IMR-90 (cell line): Measurements from ENCODE around the gene PSTK. TPM values are rescaled to one million over a fixed set of nuclear protein-coding genes. Genes with fewer than 3 reads are reported as not detected.

Source experiments
- ATAC-seq: fragments of 200-7000 bp; cut with Tn5 transposase; 2 replicates; pipeline ENCODE4 v1.9.1; 2020; ENCODE audit warnings: low read depth, mild to moderate bottlenecking, moderate library complexity
- BruUV-seq: library from RNA; stranded (reverse); fragments of 400-500 nt; replicated peaks from 2 replicates; lab custom pipeline; 2021; lab: Mats Ljungman, UMichigan
- CTCF ChIA-PET: fragments of 300-600 bp; formaldehyde crosslinking; extraction: SDS; loops from one replicate; lab custom pipeline; 2021; ENCODE audit warnings: antibody characterized with exemption; lab: Yijun Ruan, JAX
- POLR2A ChIA-PET: fragments of 300-600 bp; sonication (Branson Sonifier 250); formaldehyde crosslinking; loops from one replicate; lab custom pipeline; 2022; ENCODE audit warnings: antibody characterized with exemption; ENCODE audit not compliant: unreplicated experiment; lab: Charles Lee
- DNase-seq: peaks from one replicate; pipeline ENCODE4 v3.0.0; 2013
- H2AFZ ChIP-seq: replicated peaks from 2 replicates; pipeline ENCODE3; 2013; ENCODE audit warnings: low read length, mild to moderate bottlenecking; ENCODE audit not compliant: poor library complexity
- H2AK5ac ChIP-seq: 2 replicates; pipeline ENCODE4 v1.6.1; 2013; ENCODE audit warnings: low read depth, low read length, inconsistent platforms
- H2AK9ac ChIP-seq: replicated peaks from 2 replicates; pipeline ENCODE3; 2013; ENCODE audit warnings: mild to moderate bottlenecking, low read depth, low read length, moderate library complexity; ENCODE audit not compliant: poor library complexity
- H2BK120ac ChIP-seq: 2 replicates; pipeline ENCODE4 v1.6.1; 2013; ENCODE audit warnings: low read depth, low read length, inconsistent platforms
- H2BK15ac ChIP-seq: 3 replicates; pipeline ENCODE4 v1.6.1; 2013; ENCODE audit warnings: low read depth, low read length, inconsistent platforms
- H2BK20ac ChIP-seq: 2 replicates; pipeline ENCODE4 v1.6.1; 2013; ENCODE audit warnings: low read depth, mild to moderate bottlenecking, inconsistent platforms, low read length, moderate library complexity
- H2BK5ac ChIP-seq: 2 replicates; pipeline ENCODE4 v1.6.1; 2013; ENCODE audit warnings: mild to moderate bottlenecking, low read depth, low read length, inconsistent platforms; ENCODE audit not compliant: poor library complexity, severe bottlenecking
- H3K14ac ChIP-seq: replicated peaks from 2 replicates; pipeline ENCODE4 v1.6.1; 2013; ENCODE audit warnings: low read depth, low read length, inconsistent platforms
- H3K18ac ChIP-seq: 2 replicates; pipeline ENCODE4 v1.6.1; 2013; ENCODE audit warnings: low read depth, low read length, control low read depth
- H3K23ac ChIP-seq: 2 replicates; pipeline ENCODE4 v1.6.1; 2013; ENCODE audit warnings: low read depth, low read length, inconsistent platforms
- H3K27ac ChIP-seq: 2 replicates; pipeline ENCODE4 v1.5.1; 2013; ENCODE audit warnings: mild to moderate bottlenecking, control low read depth, low read length; ENCODE audit not compliant: insufficient read depth
- H3K27me3 ChIP-seq: 2 replicates; pipeline ENCODE4 v1.6.1; 2013; ENCODE audit warnings: low read length; ENCODE audit not compliant: control insufficient read depth, insufficient read depth
- H3K36me3 ChIP-seq: 2 replicates; pipeline ENCODE4 v1.6.1; 2013; ENCODE audit warnings: low read length, mixed read lengths; ENCODE audit not compliant: control insufficient read depth, insufficient read depth
- H3K4ac ChIP-seq: 2 replicates; pipeline ENCODE4 v1.6.1; 2013; ENCODE audit warnings: low read depth, low read length, inconsistent platforms
- H3K4me1 ChIP-seq: 2 replicates; pipeline ENCODE4 v1.6.1; 2013; ENCODE audit warnings: low read length, mixed read lengths; ENCODE audit not compliant: control insufficient read depth, insufficient read depth
- H3K4me2 ChIP-seq: 2 replicates; pipeline ENCODE4 v1.6.1; 2013; ENCODE audit warnings: low read depth, mild to moderate bottlenecking, control low read depth, low read length, moderate library complexity
- H3K4me3 ChIP-seq: 2 replicates; pipeline ENCODE4 v1.5.1; 2013; ENCODE audit warnings: low read depth, mild to moderate bottlenecking, control low read depth, low read length, moderate library complexity; ENCODE audit not compliant: insufficient read depth
- H3K56ac ChIP-seq: 2 replicates; pipeline ENCODE4 v1.6.1; 2013; ENCODE audit warnings: low read length, inconsistent platforms; ENCODE audit not compliant: insufficient read depth; ENCODE audit errors: extremely low read depth
- H3K79me1 ChIP-seq, 2 experiments: 2 replicates each; pipeline ENCODE4 v1.6.1; 2013; ENCODE audit warnings: low read length in 2 of 2, inconsistent platforms in 1 of 2, low read depth in 1 of 2
- H3K9ac ChIP-seq: 2 replicates; pipeline ENCODE4 v1.6.1; 2013; ENCODE audit warnings: low read depth, low read length, control low read depth
- H3K9me1 ChIP-seq: 2 replicates; pipeline ENCODE4 v1.6.1; 2013; ENCODE audit warnings: low read length, inconsistent platforms; ENCODE audit not compliant: insufficient read depth
- H3K9me3 ChIP-seq: 2 replicates; pipeline ENCODE4 v1.6.1; 2013; ENCODE audit warnings: low read length; ENCODE audit not compliant: control insufficient read depth, insufficient read depth
- H4K20me1 ChIP-seq: 2 replicates; pipeline ENCODE4 v1.6.1; 2013; ENCODE audit warnings: low read length, inconsistent platforms; ENCODE audit not compliant: insufficient read depth
- H4K5ac ChIP-seq: 2 replicates; pipeline ENCODE4 v1.6.1; 2013; ENCODE audit warnings: mild to moderate bottlenecking, low read depth, low read length, control low read depth
- H4K8ac ChIP-seq, 2 experiments: 2 replicates each; pipeline ENCODE4 v1.6.1; 2013; ENCODE audit warnings: low read depth in 2 of 2, low read length in 2 of 2, control low read depth in 1 of 2, inconsistent platforms in 1 of 2
- H4K91ac ChIP-seq: 2 replicates; pipeline ENCODE4 v1.6.1; 2013; ENCODE audit warnings: low read depth, low read length, inconsistent platforms; ENCODE audit not compliant: insufficient read depth
- CEBPB ChIP-seq: IDR thresholded peaks from 2 replicates; pipeline ENCODE4 v1.6.1; 2012; ENCODE audit warnings: low read depth, low read length, improper control_type of control experiment
- POLR2A ChIP-seq: IDR thresholded peaks from 2 replicates; pipeline ENCODE4 v1.6.1; 2012; ENCODE audit warnings: mild to moderate bottlenecking, low read depth, low read length
- RCOR1 ChIP-seq: IDR thresholded peaks from 2 replicates; pipeline ENCODE4 v1.6.1; 2012; ENCODE audit warnings: mild to moderate bottlenecking, low read length, improper control_type of control experiment; ENCODE audit not compliant: insufficient replicate concordance
- RFX5 ChIP-seq: IDR thresholded peaks from 2 replicates; pipeline ENCODE4 v1.8.0; 2012; ENCODE audit warnings: low read depth, mild to moderate bottlenecking, low read length, moderate library complexity
- WGBS, 2 experiments: methylation state at CpG; one replicate each; pipeline versions ENCODE4 v1.1.5 to v1.1.7; 2013; ENCODE audit warnings: missing lambda C conversion rate in 2 of 2; ENCODE audit not compliant: insufficient read length in 1 of 2; ENCODE audit errors: extremely low coverage in 2 of 2; 5-methylcytosine and 5-hydroxymethylcytosine counted together
- dilution Hi-C: fragments of 300-500 bp; cut with HindIII; formaldehyde crosslinking; loops from one replicate; pipeline ENCODE4 v1.14.3; 2018; ENCODE audit warnings: low sequenced_read_pairs; ENCODE audit not compliant: unreplicated experiment
- in situ Hi-C: fragments of 300-500 bp; cut with MboI; formaldehyde crosslinking; loops from 3 replicates; pipeline ENCODE4 v1.14.3; 2019; ENCODE audit warnings: low sequenced_read_pairs, inconsistent platforms, mixed read lengths
- intact Hi-C: fragments of 100-400 bp; cut with micrococcal nuclease; formaldehyde crosslinking; loops from 2 replicates; pipeline ENCODE4 v1.10.0; 2022
- polyA plus RNA-seq, 3 experiments: library from polyadenylated mRNA; depleted of rRNA; stranded (reverse); fragments of >200 nt; gene quantifications; 2 replicates each; pipeline ENCODE4 v1.2.3, GENCODE V29; 2012; ENCODE audit warnings: low replicate concordance in 1 of 3
- total RNA-seq: library from RNA; depleted of rRNA; stranded (reverse); fragments of >200 nt; gene quantifications from 2 replicates; pipeline ENCODE4 v1.2.3, GENCODE V29; 2012
- TF ChIP-seq, protein P1 (sequence below): fragments of 150-350 bp; IDR thresholded peaks from 2 replicates; pipeline ENCODE4 v1.6.1; 2017; ENCODE audit warnings: mild to moderate bottlenecking, antibody characterized with exemption, low read length, low read depth

Gene PSTK
- total and polyA plus RNA-seq, 2 of the 4 experiments (the other 2 are of a cell fraction), result 4.1 to 4.2 TPM

DNA sequence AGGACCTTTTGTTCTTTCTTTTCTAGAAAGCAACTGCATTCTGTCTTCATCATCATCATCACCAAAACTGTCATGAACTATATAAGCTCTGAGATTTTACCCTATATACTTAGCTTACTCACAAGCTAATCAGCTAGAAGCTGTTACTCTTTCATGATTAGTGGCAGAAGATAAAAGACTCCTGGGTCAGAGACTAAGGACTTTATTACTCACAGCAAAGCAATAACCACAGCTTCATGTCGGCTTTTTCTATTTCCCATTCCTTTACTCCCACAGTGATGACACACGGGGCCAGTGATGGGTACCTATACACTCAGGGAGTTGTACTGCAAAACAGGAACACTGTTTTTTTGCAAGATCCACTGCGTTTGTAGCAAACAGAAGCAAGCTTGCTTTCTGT is 17.8 kb upstream of the PSTK start:
- H3K14ac ChIP-seq, result no peak overlapping the region
- POLR2A ChIA-PET, result no interaction called here
- DNase-seq (no peak), ATAC-seq (no peak)
- no peak overlapping the region for H3K27ac ChIP-seq
- no peaks in the 10 kb centered on the region for H3K27me3 ChIP-seq
- dilution Hi-C loops, result no loop called here
- intact Hi-C loops, result no loop called here
- TF ChIP-seq, protein P1, sequence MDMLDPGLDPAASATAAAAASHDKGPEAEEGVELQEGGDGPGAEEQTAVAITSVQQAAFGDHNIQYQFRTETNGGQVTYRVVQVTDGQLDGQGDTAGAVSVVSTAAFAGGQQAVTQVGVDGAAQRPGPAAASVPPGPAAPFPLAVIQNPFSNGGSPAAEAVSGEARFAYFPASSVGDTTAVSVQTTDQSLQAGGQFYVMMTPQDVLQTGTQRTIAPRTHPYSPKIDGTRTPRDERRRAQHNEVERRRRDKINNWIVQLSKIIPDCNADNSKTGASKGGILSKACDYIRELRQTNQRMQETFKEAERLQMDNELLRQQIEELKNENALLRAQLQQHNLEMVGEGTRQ, result no peak
- TF ChIP-seq RCOR1, result no peak
- no peak for TF ChIP-seq POLR2A
- no peak for TF ChIP-seq CEBPB
- TF ChIP-seq RFX5, result no peak
- no peak overlapping the region for H2AK9ac ChIP-seq
- no peaks in the 10 kb centered on the region for H4K20me1 ChIP-seq
- no peaks in the 10 kb centered on the region for H3K36me3 ChIP-seq
- H3K9ac ChIP-seq, result no peak overlapping the region
- H3K9me1 ChIP-seq, result no peaks in the 10 kb centered on the region
- BruUV-seq, result no TSS peak
- no peak overlapping the region for H3K4ac ChIP-seq
- no peak overlapping the region for H2BK20ac ChIP-seq
- peaks cover 10% of the 10 kb centered on the region for H3K9me3 ChIP-seq
- H2BK5ac ChIP-seq, result no peak overlapping the region
- no peak overlapping the region for H2BK15ac ChIP-seq
- no peak overlapping the region for H3K56ac ChIP-seq
- H4K5ac ChIP-seq, result no peak overlapping the region
- H2AFZ ChIP-seq, result no peak overlapping the region
- H3K79me1 ChIP-seq, result no peaks in the 10 kb centered on the region; a peak in 1 of 4 replicates
- no CpG with 5 or more reads among the region's 3 CpGs for WGBS, 2 experiments
- H2BK120ac ChIP-seq, result no peak overlapping the region
- no peak overlapping the region for H3K23ac ChIP-seq
- H2AK5ac ChIP-seq, result no peak overlapping the region
- in situ Hi-C loops, result no loop called here
- H3K4me3 ChIP-seq, result no peak overlapping the region
- H3K4me1 ChIP-seq, result no peaks in the 10 kb centered on the region
- H3K4me2 ChIP-seq, result no peak overlapping the region
- no peak overlapping the region for H4K8ac ChIP-seq
- no peak overlapping the region for H3K18ac ChIP-seq
- CTCF ChIA-PET, result interaction anchor here (0.6 kb wide), 1 partner anchor 1193 kb away, joined by 4 read pairs; no protein-coding TSS in a partner anchor
- H4K91ac ChIP-seq, result no peak overlapping the region
